ENCODE data around the gene TCN2.
"Not testable (repeated sequence)": the region's sequence is repeated elsewhere in the genome, so short reads cannot be mapped to it uniquely, and the experiment has no call there.

Gene TCN2

DNA sequence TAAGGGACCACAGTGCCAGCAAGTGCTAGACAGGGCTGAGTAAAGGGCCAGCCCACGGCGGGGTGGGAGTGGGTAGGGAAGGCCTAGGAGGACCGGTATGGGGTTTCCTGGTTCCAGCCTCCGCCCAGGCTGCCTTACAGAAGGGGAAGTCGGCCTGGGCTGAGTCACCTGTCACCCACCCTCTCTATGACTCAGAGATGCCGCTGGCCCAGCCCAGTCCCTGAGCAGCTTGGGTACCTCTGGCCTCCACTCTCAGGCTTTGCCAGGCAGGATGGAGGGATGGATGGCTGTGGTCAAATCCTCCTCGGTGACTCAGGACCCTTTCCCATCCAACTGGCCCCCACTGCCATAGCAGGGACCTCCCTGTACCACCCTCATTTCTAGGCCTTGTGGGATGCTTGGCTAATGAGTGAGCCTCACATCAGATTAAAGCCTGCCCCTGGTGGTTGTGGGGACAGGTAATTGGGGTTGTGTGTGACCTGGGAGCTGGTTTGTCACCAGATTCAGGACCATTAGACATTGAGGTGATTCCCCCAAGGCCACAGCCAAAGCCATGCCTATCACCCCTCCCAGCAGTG lies 42.5 kb downstream of the TCN2 start:
- DNase-seq: peak; percentile 65

DNA sequence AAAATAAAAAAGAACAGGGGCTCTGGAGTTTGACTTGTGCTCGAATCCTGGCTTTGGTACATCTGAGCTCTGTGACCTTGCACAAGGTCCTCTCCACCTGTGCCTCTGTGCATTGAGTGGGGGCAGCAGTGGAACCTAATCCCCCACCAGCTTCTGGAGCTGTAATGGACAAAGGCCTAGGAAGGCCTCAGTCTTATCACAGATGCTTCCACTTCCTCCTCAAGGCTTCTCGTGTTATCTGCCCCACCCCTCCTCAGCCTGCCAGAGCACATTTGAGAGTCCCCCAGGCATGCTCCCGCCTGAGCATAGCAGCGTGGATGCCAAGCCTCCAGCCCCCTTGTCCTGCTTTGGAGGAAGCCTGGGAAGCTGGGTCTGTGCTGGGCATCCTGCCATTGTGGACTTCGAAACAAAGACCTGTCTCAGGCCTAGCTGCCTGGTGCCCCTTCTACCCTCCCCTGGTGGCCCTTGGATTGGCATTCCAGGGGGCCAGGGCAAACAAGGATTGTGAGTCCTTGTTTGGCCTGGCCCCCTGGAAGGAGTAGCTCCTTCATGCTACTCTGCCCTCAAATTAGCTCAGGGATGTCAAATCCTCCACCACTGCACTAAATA lies 43.6 kb downstream of the TCN2 start:
- no peak for DNase-seq

DNA sequence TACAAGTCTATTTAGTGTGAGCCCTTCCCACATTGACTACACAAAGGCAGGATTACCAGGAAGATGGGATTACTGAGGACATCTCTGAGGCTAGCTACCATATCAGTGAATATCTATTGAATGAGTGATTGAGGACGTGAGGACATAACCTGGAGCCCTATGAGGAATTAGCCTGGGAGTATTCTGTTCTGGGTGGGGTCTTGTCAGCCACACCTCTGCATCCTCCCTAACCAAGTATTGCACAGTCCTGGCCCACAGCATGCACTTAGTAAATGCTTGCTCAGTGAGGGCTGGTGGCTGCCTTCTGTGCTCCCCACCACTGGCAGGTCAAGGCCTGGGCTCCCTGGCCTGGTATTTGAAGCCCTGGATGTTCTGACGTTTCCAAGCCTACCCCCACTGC lies 45.9 kb downstream of the TCN2 start:
- no peak for DNase-seq

DNA sequence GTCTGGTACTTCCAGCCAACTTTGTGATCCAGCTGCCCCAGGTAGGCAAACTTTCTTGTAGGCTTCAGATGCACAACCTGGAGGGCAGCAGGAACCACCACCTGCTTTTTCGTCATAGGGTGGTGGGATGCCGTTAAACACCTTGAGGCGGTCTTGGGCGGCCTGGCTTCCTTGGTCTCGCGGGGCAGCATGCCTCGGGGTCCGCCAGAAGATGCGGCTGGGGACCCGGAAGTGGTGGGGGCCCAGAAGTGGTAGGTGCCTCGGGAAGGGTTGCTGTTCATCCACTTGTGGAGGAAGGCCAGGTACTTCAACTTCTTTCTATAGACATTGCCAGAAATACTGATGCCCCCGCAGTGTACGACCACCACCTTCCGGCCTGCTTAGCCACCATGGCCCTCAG lies 47.4 kb downstream of the TCN2 start:
- no peak for DNase-seq

DNA sequence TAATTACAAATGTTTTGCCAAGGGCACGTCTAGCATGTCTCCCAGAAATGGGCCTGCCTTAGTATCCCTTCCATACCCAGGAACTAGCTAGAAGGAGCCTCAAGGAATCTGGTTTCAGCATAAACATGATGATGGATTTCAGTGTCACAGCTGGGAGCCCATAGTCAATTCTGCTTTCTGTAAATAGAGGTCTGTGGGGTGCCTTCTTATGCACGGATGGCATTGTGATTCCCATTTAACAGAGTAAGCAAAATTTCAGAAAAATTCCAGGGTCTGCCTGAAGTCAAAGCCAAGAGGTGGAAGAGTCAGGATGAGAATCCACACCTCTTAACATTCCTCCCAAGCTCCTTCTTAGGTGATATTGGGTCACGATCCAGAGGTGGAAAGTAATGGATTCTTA lies 48.6 kb downstream of the TCN2 start:
- DNase-seq: no peak

DNA sequence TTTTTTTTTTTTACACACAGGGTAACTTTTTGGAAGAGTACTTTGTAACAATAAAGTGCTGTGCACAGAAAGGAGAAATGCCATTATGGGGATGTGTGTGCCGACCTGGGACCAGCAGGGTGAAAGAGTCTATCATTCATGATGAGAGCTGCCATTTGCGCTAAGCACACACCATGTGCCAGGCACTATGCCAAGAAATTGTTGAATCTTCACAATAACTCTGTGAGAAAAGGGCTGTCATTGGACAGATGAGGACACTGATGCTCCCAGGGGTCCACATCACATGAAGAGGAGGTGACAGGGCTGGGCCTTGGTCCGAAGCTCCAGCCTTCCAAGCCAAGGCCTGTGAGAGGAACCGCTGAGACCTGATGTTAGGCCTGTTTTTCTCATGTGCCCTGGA lies 55.1 kb downstream of the TCN2 start:
- no peak for DNase-seq

DNA sequence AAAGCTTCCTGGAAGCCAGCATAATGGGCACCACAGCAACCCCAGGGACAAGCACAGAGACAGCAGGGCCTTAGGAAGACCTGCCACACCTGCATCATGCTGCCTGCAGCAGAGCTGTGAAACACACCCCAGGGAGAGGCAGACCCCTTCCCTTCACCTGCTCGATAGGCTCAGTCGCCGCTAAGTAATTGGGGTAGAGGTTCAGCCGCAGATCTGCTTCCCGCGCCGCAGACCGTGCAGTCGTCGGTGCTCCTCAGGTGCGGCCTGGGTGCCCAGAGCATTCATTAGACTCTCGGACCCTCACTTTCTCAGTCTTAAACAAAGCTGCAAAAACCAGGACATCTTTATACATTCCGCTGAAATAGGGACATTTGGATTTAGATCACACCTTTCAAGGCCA lies 57.8 kb downstream of the TCN2 start:
- no peak for DNase-seq

DNA sequence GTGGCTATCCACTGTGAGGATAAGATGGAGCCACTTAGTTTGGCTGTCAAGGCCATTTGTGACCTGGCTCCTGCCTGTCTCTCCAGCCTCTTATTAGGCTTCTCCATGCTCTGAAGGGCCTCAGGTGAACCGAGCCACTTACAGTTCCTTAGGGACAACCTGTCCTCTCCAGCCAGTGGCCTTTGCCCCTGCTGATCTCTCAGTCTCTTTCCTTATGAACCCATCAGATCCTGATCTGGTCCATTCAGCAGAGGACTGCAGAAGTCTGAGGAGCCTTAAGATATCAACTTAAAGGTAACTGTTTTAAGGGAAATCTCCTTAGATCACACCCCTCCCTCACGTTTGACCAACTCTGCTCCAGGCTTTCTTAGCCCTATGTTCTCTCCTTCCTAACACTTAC lies 58.3 kb downstream of the TCN2 start:
- DNase-seq: no peak

DNA sequence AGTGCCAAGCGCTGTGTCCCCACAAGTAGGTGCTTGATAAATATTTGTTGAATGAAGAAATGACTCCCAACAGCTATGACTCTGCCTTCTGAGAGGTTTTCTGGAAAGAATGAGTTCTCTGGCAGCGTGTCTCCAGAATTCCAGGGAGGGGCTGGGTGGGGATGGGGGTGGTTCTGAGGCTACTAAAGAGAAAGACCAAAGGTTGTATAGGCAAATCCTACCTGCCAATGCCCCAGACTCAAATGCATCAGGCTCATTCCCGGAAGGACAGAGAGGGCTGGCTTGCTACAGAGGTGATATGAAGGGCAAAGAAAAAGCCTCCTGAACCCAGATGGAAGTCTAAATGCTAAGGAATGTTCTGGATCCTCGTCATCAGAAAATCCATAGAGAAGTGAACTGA lies 58.8 kb downstream of the TCN2 start:
- no peak for DNase-seq

DNA sequence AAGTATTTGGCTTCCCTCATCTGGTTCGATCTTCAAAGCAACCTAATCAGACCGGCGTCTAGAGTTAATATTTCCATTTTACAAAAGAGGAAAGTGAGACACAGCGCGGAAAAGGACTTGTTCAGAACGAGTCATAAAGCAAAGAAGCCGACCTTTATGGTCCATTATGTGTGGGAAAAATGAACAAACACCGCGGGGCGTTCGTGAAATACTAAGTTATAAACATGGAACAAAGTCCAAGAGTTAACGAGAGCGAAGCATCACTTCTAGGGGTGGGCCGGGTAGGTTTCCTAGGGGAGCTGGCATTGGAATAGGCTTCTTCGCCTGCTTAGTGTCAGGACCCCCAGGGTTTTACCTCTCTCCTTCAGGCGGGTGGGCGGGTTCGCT lies 60.1 kb downstream of the TCN2 start:
- no peak for DNase-seq

DNA sequence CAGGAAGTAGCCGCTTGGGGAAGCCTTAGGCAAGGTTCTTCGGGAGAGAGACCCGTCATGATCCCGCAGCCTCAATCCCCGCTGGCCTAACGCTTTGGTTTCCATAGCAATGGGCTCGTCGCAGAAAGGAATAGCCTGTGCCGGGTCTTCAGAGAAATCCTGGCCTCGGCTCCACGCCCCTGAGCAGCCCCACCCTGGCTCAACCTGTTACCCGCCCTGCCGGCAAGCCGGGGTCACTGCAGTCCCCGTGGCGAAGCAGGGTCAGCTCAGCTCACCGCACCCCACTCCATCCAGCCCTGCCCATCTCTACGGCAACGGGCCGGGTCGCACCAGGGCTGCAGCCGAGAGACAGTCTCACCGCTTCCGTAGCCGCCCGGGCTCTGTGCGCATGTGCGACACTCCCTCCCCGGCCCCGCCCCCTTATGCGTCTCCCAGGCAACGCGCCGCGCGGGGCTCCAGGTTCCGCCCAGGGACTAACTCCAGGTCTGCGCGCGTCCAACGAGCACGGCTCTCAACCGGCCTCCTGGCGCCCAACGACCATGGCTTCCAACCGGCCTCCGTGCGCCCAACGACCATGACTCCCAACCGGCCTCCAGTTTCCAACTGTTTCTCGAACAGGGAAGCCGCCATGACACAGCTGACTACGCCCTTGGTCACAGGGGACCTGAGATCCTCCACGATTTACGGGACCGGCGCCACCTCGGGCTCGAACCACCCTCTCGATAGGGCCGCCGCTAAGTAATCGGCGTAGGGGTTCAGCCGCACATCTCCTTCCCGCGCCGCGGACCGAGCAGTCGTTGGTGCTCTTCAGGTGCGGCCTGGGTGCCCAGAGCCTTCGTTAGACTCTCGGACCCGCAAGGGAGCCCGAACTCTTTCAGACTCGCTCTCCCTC lies 60.8 kb downstream of the TCN2 start, which contains the start of gene DUSP18:
TSS of gene DUSP18 (minus strand) at position 382 of the 892 bp plus-strand sequence. CDS start 3,872 bp downstream, outside the sequence.
- DNase-seq: peak; percentile 82

DNA sequence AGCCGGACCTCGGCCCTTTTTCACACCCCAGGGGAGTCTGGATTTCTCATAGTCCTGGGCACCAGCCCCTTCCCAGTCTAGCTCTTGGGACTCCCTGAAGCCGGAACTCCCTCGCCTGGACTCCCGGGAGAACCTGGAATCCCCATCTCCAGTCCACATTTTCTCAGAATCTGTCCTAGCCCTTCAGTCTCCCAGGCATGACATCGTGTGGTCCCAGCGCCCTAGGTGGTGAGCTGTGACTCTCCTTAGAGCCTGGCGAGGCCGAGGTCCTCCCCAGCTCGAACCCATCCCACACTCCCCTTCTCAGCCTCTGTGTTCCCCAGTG lies 61.4 kb downstream of the TCN2 start:
- DNase-seq: no peak

DNA sequence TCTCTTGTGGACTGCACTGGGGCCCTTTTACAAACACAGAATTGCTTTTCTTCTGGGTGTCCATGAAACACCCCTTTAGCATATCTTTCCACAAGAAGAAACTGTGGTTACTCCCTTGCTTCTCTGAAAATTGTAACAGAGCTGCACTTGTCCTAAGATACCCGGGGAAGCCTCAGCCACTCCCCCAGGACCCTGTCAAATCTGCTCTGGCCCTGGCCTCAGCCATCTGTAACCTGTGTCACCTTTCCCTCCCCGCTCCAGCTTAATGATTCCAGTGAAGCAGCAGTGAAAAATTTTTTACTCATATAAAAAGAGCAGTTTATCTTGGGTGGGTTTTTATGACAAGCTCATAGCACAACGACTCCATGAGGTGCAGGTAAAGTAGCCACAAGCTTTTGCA lies 64.1 kb downstream of the TCN2 start:
- no peak for DNase-seq

DNA sequence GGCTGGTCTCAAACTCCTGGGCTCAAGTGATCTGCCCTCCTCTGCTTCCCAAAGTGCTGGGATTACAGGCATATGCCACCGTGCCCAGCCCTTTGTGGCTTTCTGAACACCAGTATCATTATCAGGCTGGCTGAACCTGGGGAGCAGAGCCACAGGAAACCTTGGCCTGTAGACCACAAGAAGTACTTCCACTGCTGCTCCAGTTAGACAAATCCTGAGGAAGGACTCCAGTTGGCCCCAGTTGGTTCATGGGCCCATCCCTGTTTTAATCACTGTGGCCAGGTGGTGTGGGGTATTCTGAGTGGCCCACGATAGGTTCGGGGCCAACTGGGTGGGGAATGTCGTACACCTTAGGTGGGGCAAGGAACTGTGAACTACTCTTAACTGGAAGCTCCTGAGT lies 66.2 kb downstream of the TCN2 start:
- no peak for DNase-seq

DNA sequence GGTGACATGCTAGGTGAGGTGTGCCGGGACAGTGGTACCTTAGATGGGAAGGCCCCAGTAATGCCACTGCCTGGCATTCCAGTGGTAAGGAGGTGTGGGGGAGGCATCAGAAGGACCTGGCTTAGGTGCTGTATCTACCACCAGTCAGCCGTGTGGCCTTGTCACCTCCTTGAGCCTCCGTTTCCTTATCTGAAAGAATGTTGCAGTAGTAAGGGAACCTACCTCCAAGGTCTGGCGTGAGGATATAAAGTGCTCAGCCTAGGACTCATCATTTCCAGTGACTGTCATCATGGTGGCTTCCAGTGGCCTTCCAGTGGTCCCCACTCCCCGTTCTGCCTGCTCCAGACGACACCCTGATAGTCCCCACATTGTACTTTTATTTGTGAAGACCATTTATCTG lies 67.5 kb downstream of the TCN2 start:
- no peak for DNase-seq

DNA sequence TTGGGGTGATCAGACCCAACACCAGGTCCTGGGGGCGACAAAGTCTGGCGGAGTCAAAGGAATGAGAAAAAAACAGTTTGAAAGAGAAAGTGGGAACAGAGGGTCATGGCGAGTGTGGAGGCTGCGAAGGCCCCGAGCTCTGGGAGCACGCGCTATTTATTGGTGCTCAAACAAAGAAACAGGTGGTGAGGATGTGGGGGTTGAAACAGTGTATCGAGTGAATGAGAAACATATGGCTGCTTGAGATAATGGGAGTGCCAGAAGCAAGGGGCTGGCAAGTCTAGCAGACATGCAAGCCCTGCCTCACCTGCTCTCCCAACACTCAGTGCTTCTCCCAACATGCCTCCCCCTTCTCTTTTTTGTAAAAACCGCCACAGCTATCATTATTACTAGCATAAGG lies 68.5 kb downstream of the TCN2 start:
- no peak for DNase-seq

DNA sequence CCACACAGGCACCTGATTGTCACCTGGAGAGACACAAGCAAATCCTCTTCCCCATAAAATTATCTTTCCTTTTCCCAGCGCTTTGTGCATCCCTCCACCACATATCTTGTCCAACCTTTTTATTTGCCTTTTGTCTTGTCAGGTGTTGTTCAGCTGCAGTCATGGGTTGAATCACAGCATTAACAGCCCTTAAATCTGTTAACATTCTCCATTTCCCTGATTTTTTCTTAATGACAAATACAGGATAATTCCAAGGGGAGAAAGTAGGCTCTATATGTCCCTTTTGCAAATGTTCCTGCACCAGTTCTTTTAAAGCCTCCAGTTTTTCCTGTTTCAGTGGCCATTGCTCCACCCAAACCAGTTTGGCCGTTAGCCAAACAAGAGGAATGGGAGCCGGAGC lies 69.6 kb downstream of the TCN2 start:
- DNase-seq: not testable (repeated sequence)
